Uterus (tissue), 2 donors: Measurements from ENCODE around the gene USP34.

Source experiments
- POLR2A ChIP-seq, 2 donors: fragments of 450-650 bp; IDR thresholded peaks; one replicate each; pipeline ENCODE4 v1.6.1; 2016; ENCODE audit warnings: antibody characterized with exemption in 2 of 2, mild to moderate bottlenecking in 1 of 2, moderate library complexity in 1 of 2
- TF ChIP-seq, protein P1 (sequence below), 4 experiments: fragments of 200-600 bp in 2 of 4; fragments of 450-650 bp in 2 of 4; sonication (generic) in 2 of 4; IDR thresholded peaks; one replicate each; pipeline ENCODE4 v1.5.1; 2016 to 2019; ENCODE audit warnings: antibody characterized with exemption in 4 of 4, mild to moderate bottlenecking in 2 of 4, moderate library complexity in 1 of 4

DNA sequence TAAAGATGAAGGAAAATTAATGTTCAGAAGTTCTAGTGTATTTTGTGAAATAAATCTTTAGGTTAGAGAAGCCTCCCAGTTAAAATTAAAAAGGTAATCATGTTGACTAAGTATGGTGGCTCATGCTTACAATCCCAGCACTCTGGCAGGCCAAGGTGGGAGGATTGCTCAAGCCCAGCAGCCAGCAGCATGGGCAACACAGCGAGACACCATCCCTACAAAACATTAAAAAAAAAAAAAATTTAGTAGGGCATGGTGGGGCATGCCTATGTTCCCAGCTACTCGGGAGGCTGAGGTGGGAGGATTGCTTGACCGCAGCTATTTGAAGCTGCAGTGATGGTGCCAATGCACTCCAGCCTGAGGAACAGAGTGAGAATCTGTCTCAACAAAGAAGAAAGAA lies 49.4 kb upstream of the USP34 start:
- no peak for TF ChIP-seq POLR2A (IDR thresholded peaks at IDR 0.05)
- TF ChIP-seq, protein P1, sequence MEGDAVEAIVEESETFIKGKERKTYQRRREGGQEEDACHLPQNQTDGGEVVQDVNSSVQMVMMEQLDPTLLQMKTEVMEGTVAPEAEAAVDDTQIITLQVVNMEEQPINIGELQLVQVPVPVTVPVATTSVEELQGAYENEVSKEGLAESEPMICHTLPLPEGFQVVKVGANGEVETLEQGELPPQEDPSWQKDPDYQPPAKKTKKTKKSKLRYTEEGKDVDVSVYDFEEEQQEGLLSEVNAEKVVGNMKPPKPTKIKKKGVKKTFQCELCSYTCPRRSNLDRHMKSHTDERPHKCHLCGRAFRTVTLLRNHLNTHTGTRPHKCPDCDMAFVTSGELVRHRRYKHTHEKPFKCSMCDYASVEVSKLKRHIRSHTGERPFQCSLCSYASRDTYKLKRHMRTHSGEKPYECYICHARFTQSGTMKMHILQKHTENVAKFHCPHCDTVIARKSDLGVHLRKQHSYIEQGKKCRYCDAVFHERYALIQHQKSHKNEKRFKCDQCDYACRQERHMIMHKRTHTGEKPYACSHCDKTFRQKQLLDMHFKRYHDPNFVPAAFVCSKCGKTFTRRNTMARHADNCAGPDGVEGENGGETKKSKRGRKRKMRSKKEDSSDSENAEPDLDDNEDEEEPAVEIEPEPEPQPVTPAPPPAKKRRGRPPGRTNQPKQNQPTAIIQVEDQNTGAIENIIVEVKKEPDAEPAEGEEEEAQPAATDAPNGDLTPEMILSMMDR (IDR thresholded peaks at IDR 0.05) = no peak
